Stimulated activated CD4-positive, alpha-beta T cell treated with anti-CD3 and anti-CD28 coated beads, Interleukin-1b, Interleukin-23, amount 100 ng/mL, for 24 hours (primary cell): ENCODE measurements around the gene LHFPL6.

Experiments
- DNase-seq, 4 experiments: peaks; one replicate each; pipeline ENCODE4 v3.0.0-alpha.2; 2020; ENCODE audit warnings: low read depth in 4 of 4, low spot score in 1 of 4

LHFPL6 gene

GRCh38 chr13:39596176-39596575 is 6.8 kb downstream of the LHFPL6 start:
- DNase-seq, result no peak

DNA sequence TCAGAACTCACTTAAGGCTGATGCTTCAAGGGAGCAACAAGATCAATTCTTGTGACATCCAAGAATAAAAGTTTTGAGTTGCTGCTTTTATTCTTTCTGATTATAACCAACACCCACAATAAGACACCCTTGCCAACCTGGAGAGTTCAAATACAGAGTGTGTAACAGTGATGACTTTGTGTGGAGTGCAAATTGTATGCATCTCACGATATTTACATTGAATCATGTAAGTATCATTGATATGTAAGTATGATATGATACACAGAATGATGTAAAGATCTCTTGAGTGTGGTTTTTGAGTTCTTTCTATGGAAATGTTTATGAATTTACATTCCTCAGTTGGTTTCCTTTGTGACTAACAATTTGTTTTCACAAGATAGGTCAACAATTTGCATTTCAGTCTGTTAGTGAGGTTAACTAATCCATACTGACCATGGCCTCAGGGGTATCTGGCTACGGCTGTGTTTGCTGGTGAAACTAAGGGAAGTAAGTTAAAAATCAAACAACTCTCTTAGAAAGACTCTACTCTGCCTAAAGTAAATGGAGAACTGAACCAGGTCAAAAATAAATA is 12.4 kb downstream of the LHFPL6 start:
- no peak for DNase-seq

DNA sequence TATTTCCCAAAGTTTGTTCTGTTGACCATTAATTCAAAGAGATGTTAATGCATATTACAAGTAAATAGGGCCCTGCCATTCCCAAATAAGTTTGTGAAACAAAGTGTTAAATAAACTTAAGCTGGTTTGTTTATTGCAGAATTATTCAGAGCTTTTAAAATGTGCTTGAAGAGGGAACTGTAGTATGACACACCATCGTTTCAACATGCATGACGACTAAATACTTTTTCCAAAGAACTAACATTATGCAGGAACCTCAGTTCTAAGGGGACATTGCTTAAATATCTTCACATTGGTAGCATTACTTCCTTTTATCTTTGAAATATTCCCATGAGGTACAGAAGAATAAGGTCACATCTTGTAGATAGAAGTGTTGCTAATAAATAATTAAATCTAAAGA is 14.6 kb downstream of the LHFPL6 start:
- no peak for DNase-seq

GRCh38 chr13:39587939-39588338 is 15.1 kb downstream of the LHFPL6 start:
- DNase-seq, result no peak

DNA sequence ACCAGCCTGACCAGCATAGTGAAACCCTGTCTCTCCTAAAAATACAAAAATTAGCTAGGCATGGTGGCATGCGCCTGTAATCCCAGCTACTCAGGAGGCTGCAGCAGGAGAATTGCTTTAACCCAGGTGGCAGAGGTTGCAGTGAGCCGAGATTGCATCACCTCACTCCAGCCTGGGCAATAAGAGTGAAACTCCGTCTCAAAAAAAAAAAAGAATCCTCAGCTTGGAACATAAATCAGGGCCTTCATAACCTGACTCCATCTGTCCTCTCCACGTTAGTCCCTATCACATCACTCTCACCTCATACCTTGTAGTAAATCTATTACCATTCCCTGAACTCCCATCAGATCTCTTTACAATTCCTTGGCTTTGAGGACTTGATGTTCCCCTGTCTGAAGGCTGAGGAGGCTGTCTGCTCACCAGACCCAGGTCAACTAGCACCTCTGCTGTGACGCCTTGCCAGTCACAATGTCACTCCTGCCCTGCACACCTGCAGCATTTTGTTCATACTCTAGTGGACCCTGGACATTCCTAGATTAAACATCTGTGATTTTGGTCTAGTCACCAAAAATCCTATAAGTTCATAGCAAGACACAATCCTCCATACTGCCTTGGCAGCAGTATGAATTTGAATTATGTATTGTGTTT is 15.9 kb downstream of the LHFPL6 start:
- no peak for DNase-seq

DNA sequence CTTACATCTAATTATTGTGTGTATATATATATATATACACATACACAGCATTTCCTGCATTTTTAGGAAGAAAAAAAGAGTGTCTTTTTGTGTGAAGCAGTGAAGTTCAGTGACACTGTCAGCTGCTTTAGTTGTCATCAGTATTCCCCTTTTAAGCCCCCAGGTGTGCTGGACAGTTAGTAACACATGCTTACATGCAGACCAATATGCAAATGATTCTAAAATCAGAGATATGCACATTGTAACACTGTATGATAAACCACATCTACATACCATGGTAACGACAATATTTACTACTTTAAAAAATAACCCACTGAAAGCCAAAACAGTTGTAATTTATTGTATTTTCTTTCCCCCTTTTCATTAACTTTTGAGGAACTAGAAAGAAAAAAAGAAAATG is 16.8 kb downstream of the LHFPL6 start:
- no peak for DNase-seq

DNA sequence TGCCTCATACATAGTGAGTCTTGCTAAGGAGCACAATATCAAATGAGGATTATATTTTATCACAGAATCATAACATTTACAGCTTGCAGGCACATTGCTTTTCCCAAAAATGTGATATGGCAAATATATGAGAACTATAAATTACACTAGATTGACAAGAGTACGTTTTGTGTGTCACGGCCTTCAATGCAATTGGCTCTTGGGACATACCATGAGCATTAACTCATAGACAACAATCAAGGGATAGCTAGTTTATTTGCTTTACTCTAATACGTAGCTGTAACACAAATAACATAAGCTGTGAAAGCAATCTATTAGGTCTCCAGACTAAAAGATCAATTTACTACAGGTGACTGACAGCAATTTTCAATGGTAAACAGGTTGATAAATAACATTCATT is 17.8 kb downstream of the LHFPL6 start:
- no peak for DNase-seq

DNA sequence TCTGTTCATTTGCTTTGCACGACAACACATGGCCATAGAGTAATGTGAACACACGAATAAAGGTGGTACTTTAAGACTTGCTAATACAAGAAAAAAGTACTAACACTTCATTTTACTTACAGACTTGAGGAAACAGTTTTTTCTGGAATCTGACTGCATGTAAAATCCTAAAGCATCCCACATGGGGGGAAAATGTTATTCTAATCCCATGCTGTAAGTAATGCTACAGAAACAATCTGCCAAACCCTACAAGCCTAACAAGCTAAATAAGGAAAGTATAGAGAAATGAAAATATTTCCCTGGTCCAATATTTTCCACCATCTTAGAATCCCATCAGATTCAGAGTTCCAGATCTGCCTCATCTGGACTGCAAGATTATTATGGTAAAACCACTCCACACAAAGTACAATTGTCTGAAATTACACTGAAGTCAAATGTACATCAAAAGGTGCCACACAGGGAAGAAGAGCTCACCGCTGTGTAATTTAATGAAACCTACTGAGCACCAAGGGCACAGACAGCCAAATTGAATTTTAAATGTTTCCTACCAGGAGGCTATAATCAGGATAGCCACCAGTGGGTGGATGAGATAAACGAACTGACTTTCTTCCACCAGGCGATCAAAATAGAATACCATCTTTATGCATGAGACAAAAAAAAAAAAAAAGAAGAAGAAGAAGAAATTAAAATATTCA is 22.0 kb downstream of the LHFPL6 start:
- no peak for DNase-seq

GRCh38 chr13:39578821-39579291 is 24.1 kb downstream of the LHFPL6 start:
- DNase-seq, result no peak

DNA sequence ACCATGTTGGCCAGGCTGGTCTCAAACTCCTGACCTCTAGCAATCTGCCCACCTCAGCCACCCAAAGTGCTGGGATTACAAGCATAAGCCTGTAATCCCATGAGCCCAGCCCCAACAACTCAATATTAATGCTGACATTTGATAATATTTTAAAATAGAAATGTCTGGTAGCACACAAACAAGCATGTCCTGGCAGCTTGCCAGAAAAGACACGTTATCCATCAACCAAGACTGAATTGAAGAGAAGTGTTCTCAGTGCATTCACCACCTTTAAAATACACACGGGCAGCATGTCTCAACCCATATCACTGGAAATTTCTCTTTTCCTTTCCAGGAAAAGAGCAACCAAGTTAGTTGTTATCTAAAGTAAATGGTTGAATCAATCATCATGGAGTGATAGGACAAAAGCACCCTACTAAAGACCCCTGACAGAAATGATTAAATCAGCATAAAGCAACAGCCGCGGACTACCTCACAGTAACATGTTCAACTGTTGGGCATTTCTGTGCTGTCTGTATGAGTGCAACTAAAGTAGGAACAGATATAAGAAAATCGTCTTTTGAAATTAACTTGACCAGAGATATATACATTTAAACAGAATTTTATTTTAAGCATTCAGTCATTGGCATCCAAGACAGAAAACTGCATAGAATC is 25.0 kb downstream of the LHFPL6 start:
- no peak for DNase-seq

- no peak for DNase-seq
Observed at GRCh38 chr13:39577203-39577602, 25.8 kb downstream of the LHFPL6 start.

DNA sequence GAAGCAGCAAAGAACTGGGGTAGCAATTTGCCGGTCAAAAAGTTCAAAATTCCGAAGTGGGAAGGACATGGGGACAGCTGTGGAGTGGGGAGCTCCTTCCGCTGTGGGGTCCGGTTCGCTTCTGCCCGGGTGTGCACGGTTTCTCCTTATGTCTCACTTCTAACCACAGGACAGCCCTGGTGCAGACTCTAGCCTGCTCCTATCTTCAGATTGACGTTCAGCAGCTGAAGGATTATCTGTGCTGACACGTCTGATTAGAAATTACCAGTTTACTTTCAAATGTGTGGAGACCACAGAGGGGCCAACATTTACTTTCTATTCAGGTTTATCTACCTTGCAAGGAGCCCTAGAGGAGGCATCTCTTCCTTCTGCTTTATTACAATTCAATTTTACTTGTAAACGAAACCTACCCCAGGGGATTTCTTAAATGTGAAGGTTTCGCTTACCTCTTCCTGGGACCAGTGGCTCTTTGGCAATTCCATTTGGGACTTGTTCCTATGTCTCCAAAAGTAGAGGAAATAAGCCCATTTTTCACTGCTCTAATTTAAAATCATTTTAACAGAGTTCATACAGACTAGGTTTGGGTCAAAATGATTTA is 27.3 kb downstream of the LHFPL6 start:
- no peak for DNase-seq

- DNase-seq, result no peak
Observed at GRCh38 chr13:39571502-39572092, 31.4 kb downstream of the LHFPL6 start.

- DNase-seq, result no peak
Observed at GRCh38 chr13:39567569-39567968, 35.4 kb downstream of the LHFPL6 start.

DNA sequence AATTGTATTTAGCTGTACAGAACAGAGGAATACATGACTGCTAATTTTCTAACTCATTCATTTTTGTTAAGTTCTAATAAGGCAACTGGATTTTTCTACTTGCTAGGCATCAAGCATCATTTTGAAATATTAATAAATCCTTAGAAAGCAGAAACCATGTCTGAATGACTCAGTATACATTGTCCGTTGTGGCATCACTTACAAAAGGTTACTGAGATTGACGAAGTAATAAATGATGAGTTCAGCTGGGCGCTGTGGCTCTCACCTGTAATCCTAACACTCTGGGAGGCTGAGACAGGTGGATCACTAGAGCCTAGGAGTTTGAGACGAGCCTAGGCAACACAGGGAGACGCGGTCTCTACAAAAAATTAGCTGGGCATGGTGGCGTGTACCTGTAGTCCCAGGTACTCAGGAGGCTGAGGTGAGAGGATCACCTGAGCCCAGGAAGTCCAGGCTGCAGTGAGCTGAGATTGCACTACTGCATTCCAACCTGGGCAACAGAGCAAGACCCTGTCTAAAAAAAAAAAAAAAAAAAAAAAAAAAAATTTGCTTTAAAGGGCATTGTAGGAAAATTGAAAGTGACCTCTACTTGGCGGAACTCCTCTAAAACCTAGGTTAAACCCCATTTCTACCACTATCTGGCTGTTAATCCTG is 36.6 kb downstream of the LHFPL6 start:
- DNase-seq, result no peak

GRCh38 chr13:39565036-39565949 is 37.7 kb downstream of the LHFPL6 start:
- DNase-seq, result no peak

GRCh38 chr13:39563470-39563735 is 39.6 kb downstream of the LHFPL6 start:
- no peak for DNase-seq

DNA sequence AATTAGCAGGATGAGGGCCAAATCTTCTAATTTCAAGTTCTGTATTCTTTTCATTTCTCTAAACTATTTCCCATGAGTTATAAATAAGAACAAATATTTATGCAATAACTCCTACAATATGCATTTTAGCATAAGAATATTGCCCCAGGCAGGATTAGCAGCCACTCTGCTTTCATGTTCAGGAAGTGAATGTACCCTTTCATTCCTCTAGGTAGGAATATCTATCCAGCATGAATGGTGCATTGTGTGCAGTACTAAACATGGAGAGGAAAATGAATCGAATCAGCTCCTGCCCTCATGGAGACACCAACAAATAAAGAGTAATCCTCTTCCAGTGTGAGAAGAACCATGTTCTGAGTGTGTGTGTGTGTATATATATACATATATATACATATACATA is 41.0 kb downstream of the LHFPL6 start:
- DNase-seq, result no peak

DNA sequence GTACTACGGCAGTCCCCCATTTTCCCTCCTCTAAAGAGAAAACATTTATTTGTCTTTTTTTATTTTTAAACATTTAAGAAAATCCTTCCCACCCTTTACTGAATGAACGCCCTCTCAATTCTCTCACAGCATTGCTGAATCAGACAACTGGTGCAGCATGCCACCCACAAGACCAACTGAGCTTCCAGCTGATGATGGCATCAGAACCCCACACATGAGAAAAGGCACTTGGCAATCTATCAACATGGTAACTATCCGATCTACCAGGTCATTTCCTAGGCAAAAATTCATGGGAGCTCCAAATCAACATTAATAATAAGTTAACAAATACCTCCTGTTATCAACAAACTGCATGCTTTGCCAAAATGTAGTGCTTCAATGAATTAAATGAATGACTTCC is 43.1 kb downstream of the LHFPL6 start:
- DNase-seq, result no peak
